K562 (cell line): ENCODE measurements around the gene TACSTD2. TPM values are rescaled to one million over a fixed set of nuclear protein-coding genes. Genes with fewer than 3 reads are reported as not detected.

Experiments
- ARID4B ChIP-seq: sonication (generic); formaldehyde crosslinking; IDR thresholded peaks from 2 replicates; pipeline ENCODE4 v1.8.0; 2022; ENCODE audit warnings: mild to moderate bottlenecking, missing genetic modification reagents
- ETS1 ChIP-seq: conservative IDR thresholded peaks from 2 replicates; pipeline ENCODE4 v1.6.1; 2011; ENCODE audit warnings: low read depth, mild to moderate bottlenecking, low read length; ENCODE audit not compliant: control insufficient read depth
- KDM4B ChIP-seq, 2 experiments: fragments of 450-650 bp in 1 of 2; sonication (generic) in 1 of 2; IDR thresholded peaks; 2 replicates each; pipeline ENCODE4 v1.6.1; 2016 to 2017; ENCODE audit warnings: borderline replicate concordance in 2 of 2, antibody characterized with exemption in 1 of 2, low read depth in 1 of 2, mild to moderate bottlenecking in 1 of 2
- L3MBTL2 ChIP-seq: fragments of 450-650 bp; IDR thresholded peaks from 2 replicates; pipeline ENCODE4 v1.6.1; 2016; ENCODE audit warnings: mild to moderate bottlenecking, moderate library complexity
- MAZ ChIP-seq, 2 experiments: fragments of 450-650 bp in 1 of 2; sonication (generic) in 1 of 2; formaldehyde crosslinking; IDR thresholded peaks in 1 of 2; conservative IDR thresholded peaks in 1 of 2; 2 replicates each; pipeline versions ENCODE4 v1.4.0 to v1.5.0; 2020; ENCODE audit warnings: mild to moderate bottlenecking in 1 of 2, missing genetic modification reagents in 1 of 2
- MNT ChIP-seq, 2 experiments: fragments of 450-650 bp; conservative IDR thresholded peaks; 2 replicates each; pipeline ENCODE4 v1.6.1; 2017; ENCODE audit warnings: mild to moderate bottlenecking in 2 of 2, moderate library complexity in 2 of 2
- NCOR1 ChIP-seq: fragments of 450-650 bp; IDR thresholded peaks from 2 replicates; pipeline ENCODE4 v1.6.1; 2016; ENCODE audit warnings: mild to moderate bottlenecking, moderate library complexity
- SMARCE1 ChIP-seq: fragments of 450-650 bp; IDR thresholded peaks from 2 replicates; pipeline ENCODE4 v1.7.1; 2016; ENCODE audit warnings: mild to moderate bottlenecking
- USF1 ChIP-seq: sonication (generic); formaldehyde crosslinking; IDR thresholded peaks from 2 replicates; pipeline ENCODE4 v1.9.0; 2022; ENCODE audit warnings: mild to moderate bottlenecking, missing genetic modification reagents
- ZBTB43 ChIP-seq: sonication (generic); formaldehyde crosslinking; IDR thresholded peaks from 2 replicates; pipeline ENCODE4 v1.8.0; 2023; ENCODE audit warnings: mild to moderate bottlenecking, missing genetic modification reagents
- ZNF280A ChIP-seq: fragments of 450-650 bp; IDR thresholded peaks from 2 replicates; pipeline ENCODE4 v1.6.1; 2018; ENCODE audit warnings: mild to moderate bottlenecking, low read depth; ENCODE audit not compliant: partially characterized antibody
- ZNF668 ChIP-seq: fragments of 250-450 bp; sonication (Bioruptor Pico); IDR thresholded peaks from 2 replicates; pipeline ENCODE4 v1.8.0; 2022; ENCODE audit warnings: mild to moderate bottlenecking, inconsistent platforms
- ZNF75A ChIP-seq: fragments of 450-650 bp; formaldehyde crosslinking; IDR thresholded peaks from 2 replicates; pipeline ENCODE4 v1.4.0; 2020; ENCODE audit warnings: mild to moderate bottlenecking
- polyA plus RNA-seq, 8 experiments: library from polyadenylated mRNA; depleted of rRNA in 4 of 8; stranded (reverse) in 5 of 8; unstranded in 3 of 8; fragments of >200 nt; fragmentation: Nextera tagmentation in 2 of 8; fragmentation: Illumina TruSeq in 1 of 8; extraction: Ambion mirVana in 2 of 8; extraction: Trizol in 1 of 8; gene quantifications; 2 replicates each; pipeline versions ENCODE4 v1.2.1 to v1.2.3, GENCODE V29; 2011 to 2014; ENCODE audit warnings: inconsistent platforms in 1 of 8, missing spikeins in 1 of 8
- total RNA-seq, 7 experiments: library from RNA; depleted of rRNA in 6 of 7; stranded (reverse); fragments of >200 nt in 6 of 7; fragmentation: Illumina TruSeq in 2 of 7; extraction: Trizol in 2 of 7; gene quantifications; 2 replicates each; pipeline versions ENCODE4 v1.2.1 to v1.2.3, GENCODE V29; 2011 to 2021; ENCODE audit warnings: low replicate concordance in 1 of 7

Gene TACSTD2
- total and polyA plus RNA-seq, 9 of the 15 experiments (the other 6 are each of a cell fraction or from before 2014, with no cell fraction given) = 0.04 to 0.31 TPM; not detected in 7

- TF ChIP-seq ARID4B (CRISPR knock-in tag) (0 out of 2 replicates have a peak, but pooled peaks have one; percentile 19), ZNF280A (no peak), KDM4B (IDR thresholded peaks at IDR 0.05; ENCODE audit: borderline replicate concordance in 2 of 2, low read depth in 1 of 2) (no peak), ZNF75A (peak; percentile 17; the same call in 1 of the 2 replicates), L3MBTL2 (peak; percentile 24; the same call in 1 of the 2 replicates), USF1 (CRISPR knock-in tag) (0 out of 2 replicates have a peak, but pooled peaks have one; percentile 30), MNT (conservative IDR thresholded peaks at IDR 0.05) (peak in 1 of 2 experiments; percentile 2; a peak in 1 of 4 replicates), ZBTB43 (CRISPR knock-in tag) (no peak), ZNF668 (CRISPR knock-in tag) (no peak), NCOR1 (0 out of 2 replicates have a peak, but pooled peaks have one; percentile 18), SMARCE1 (no peak), ETS1 (0 out of 2 replicates have a peak, but pooled peaks have one; percentile 19), MAZ (CRISPR knock-in tag; conservative IDR thresholded peaks at IDR 0.05 in 1 of 2, IDR thresholded peaks at IDR 0.05 in 1 of 2) (peak in 1 of 2 experiments; percentile 29; a peak in 1 of 4 replicates)
These were observed 31.2 kb downstream of the TACSTD2 start (continued) for GRCh38 chr1:58545591-58546519.
